ENCODE results near the gene TBRG1.

TBRG1 gene

GRCh38 chr11:124674571-124674970 is 51.9 kb downstream of the TBRG1 start:
- no peak for DNase-seq (ENCODE audit: low read depth)
- TF ChIP-seq CTCF (IDR thresholded peaks at IDR 0.05; ENCODE audit: low read depth, low read length) = no peak
- TF ChIP-seq MYC (IDR thresholded peaks at IDR 0.05; ENCODE audit: low read depth, low read length) = no peak
- no peak for TF ChIP-seq MAX (IDR thresholded peaks at IDR 0.05; ENCODE audit: low read depth, low read length)
- TF ChIP-seq POLR2A (IDR thresholded peaks at IDR 0.05; ENCODE audit: extremely low read depth, insufficient read length) = no peak
- H3K4me3 ChIP-seq (ENCODE audit: low read depth, low read length) = no peak overlapping the region

GRCh38 chr11:124676386-124676785 is 53.7 kb downstream of the TBRG1 start:
- no peak for TF ChIP-seq MAX (IDR thresholded peaks at IDR 0.05; ENCODE audit: low read depth, low read length)
- no peak for TF ChIP-seq MYC (IDR thresholded peaks at IDR 0.05; ENCODE audit: low read depth, low read length)
- no peak for TF ChIP-seq CTCF (IDR thresholded peaks at IDR 0.05; ENCODE audit: low read depth, low read length)
- no peak for TF ChIP-seq POLR2A (IDR thresholded peaks at IDR 0.05; ENCODE audit: extremely low read depth, insufficient read length)
- no peak overlapping the region for H3K4me3 ChIP-seq (ENCODE audit: low read depth, low read length)
- DNase-seq (ENCODE audit: low read depth) = no peak

GRCh38 chr11:124678416-124678815 is 55.8 kb downstream of the TBRG1 start:
- DNase-seq (ENCODE audit: low read depth) = no peak
- H3K4me3 ChIP-seq (ENCODE audit: low read depth, low read length) = no peak overlapping the region
- TF ChIP-seq CTCF (IDR thresholded peaks at IDR 0.05; ENCODE audit: low read depth, low read length) (no peak), POLR2A (IDR thresholded peaks at IDR 0.05; ENCODE audit: extremely low read depth, insufficient read length) (no peak)

GRCh38 chr11:124681421-124681820 is 58.8 kb downstream of the TBRG1 start:
- no peak for TF ChIP-seq CTCF (IDR thresholded peaks at IDR 0.05; ENCODE audit: low read depth, low read length)
- no peak for TF ChIP-seq MYC (IDR thresholded peaks at IDR 0.05; ENCODE audit: low read depth, low read length)
- no peak for TF ChIP-seq POLR2A (IDR thresholded peaks at IDR 0.05; ENCODE audit: extremely low read depth, insufficient read length)
- no peak for TF ChIP-seq MAX (IDR thresholded peaks at IDR 0.05; ENCODE audit: low read depth, low read length)
- H3K4me3 ChIP-seq (ENCODE audit: low read depth, low read length) = no peak overlapping the region
- no peak for DNase-seq (ENCODE audit: low read depth)

GRCh38 chr11:124682443-124682842 is 59.8 kb downstream of the TBRG1 start:
- no peak overlapping the region for H3K4me3 ChIP-seq (ENCODE audit: low read depth, low read length)
- no peak for TF ChIP-seq CTCF (IDR thresholded peaks at IDR 0.05; ENCODE audit: low read depth, low read length)
- TF ChIP-seq MYC (IDR thresholded peaks at IDR 0.05; ENCODE audit: low read depth, low read length) = no peak
- no peak for TF ChIP-seq POLR2A (IDR thresholded peaks at IDR 0.05; ENCODE audit: extremely low read depth, insufficient read length)
- TF ChIP-seq MAX (IDR thresholded peaks at IDR 0.05; ENCODE audit: low read depth, low read length) = no peak
- DNase-seq (ENCODE audit: low read depth) = no peak

All from NB4 (cell line).